CD14-positive monocyte (primary cell): ENCODE measurements around the gene PANX1. TPM values are rescaled to one million over a fixed set of nuclear protein-coding genes. Genes with fewer than 3 reads are reported as not detected.
A peak's percentile ranks its signal among the peaks of the same experiment; 100 is the strongest.

Source experiments
- DNase-seq, 3 donors: peaks; one replicate each; pipeline ENCODE4 v3.0.0-alpha.2; 2011 to 2022
- H2AFZ ChIP-seq: 2 replicates; pipeline ENCODE4 v1.6.0; 2012; ENCODE audit warnings: mild to moderate bottlenecking, low read depth, low read length, inconsistent platforms; ENCODE audit not compliant: insufficient read depth, poor library complexity, severe bottlenecking
- H3K27ac ChIP-seq, 2 donors: 1 replicate in 1 of 2; 2 replicates in 1 of 2; pipeline ENCODE4 v1.5.1; 2012 to 2013; ENCODE audit warnings: low read length in 2 of 2, control low read depth in 1 of 2, inconsistent platforms in 1 of 2, low read depth in 1 of 2, mild to moderate bottlenecking in 1 of 2
- H3K27me3 ChIP-seq, 2 donors: one replicate each; pipeline versions ENCODE4 v1.6.0 to v1.6.1; 2011 to 2013; ENCODE audit warnings: low read length in 2 of 2; ENCODE audit not compliant: control insufficient read depth in 2 of 2, insufficient read depth in 2 of 2
- H3K36me3 ChIP-seq, 2 donors: replicated peaks in 1 of 2; 1 replicate in 1 of 2; 2 replicates in 1 of 2; pipeline versions ENCODE4 v1.5.1 to v1.6.1; 2012 to 2013; ENCODE audit warnings: low read length in 2 of 2, control low read depth in 1 of 2, inconsistent platforms in 1 of 2, mild to moderate bottlenecking in 1 of 2; ENCODE audit not compliant: insufficient read depth in 2 of 2, control insufficient read depth in 1 of 2
- H3K4me1 ChIP-seq, 2 donors: 1 replicate in 1 of 2; 2 replicates in 1 of 2; pipeline versions ENCODE4 v1.5.1 to v1.6.1; 2012 to 2013; ENCODE audit warnings: low read length in 2 of 2, control low read depth in 1 of 2, inconsistent platforms in 1 of 2, mild to moderate bottlenecking in 1 of 2, moderate library complexity in 1 of 2; ENCODE audit not compliant: insufficient read depth in 2 of 2, control insufficient read depth in 1 of 2
- H3K4me2 ChIP-seq: replicated peaks from 2 replicates; pipeline ENCODE3; 2012; ENCODE audit warnings: low read length, moderate library complexity, mild to moderate bottlenecking; ENCODE audit not compliant: poor library complexity, severe bottlenecking; ENCODE audit errors: extremely low read depth
- H3K4me3 ChIP-seq, 3 experiments: fragments of 200-600 bp in 1 of 3; sonication (generic) in 1 of 3; replicated peaks in 1 of 3; 1 replicate in 2 of 3; 2 replicates in 1 of 3; pipeline ENCODE4 v1.5.1; 2011 to 2013; ENCODE audit warnings: low read length in 3 of 3, mild to moderate bottlenecking in 3 of 3, control low read depth in 2 of 3, low read depth in 2 of 3, inconsistent platforms in 1 of 3, moderate library complexity in 1 of 3
- H3K79me2 ChIP-seq: 2 replicates; pipeline ENCODE4 v1.6.0; 2012; ENCODE audit warnings: mild to moderate bottlenecking, control low read depth, inconsistent platforms, low read length, moderate library complexity; ENCODE audit not compliant: insufficient read depth
- H3K9ac ChIP-seq: 2 replicates; pipeline ENCODE4 v1.6.0; 2017; ENCODE audit warnings: low read length, mild to moderate bottlenecking; ENCODE audit not compliant: insufficient read depth, poor library complexity, severe bottlenecking
- H3K9me3 ChIP-seq, 2 donors: replicated peaks in 1 of 2; 1 replicate in 1 of 2; 2 replicates in 1 of 2; pipeline versions ENCODE4 v1.5.1 to v1.6.1; 2012 to 2013; ENCODE audit warnings: low read length in 2 of 2, control low read depth in 1 of 2; ENCODE audit not compliant: control insufficient read depth in 1 of 2, insufficient read depth in 1 of 2
- H4K20me1 ChIP-seq: 2 replicates; pipeline ENCODE4 v1.6.0; 2012; ENCODE audit warnings: mild to moderate bottlenecking, low read length, control low read depth, moderate library complexity; ENCODE audit not compliant: insufficient read depth
- H3K27ac Mint-ChIP-seq, 7 donors: one replicate each; pipeline ENCODE4 v1.8.0; 2020; ENCODE audit warnings: mild to moderate bottlenecking in 7 of 7, mixed read lengths in 7 of 7, moderate library complexity in 6 of 7, inconsistent platforms in 2 of 7
- H3K27me3 Mint-ChIP-seq, 3 donors: one replicate each; pipeline ENCODE4 v1.8.0; 2021 to 2022; ENCODE audit warnings: low read depth in 3 of 3, mild to moderate bottlenecking in 3 of 3, mixed read lengths in 3 of 3, moderate library complexity in 3 of 3, inconsistent platforms in 1 of 3
- H3K36me3 Mint-ChIP-seq, 2 donors: one replicate each; pipeline ENCODE4 v1.8.0; 2020; ENCODE audit warnings: mixed read lengths in 2 of 2, inconsistent platforms in 1 of 2, mild to moderate bottlenecking in 1 of 2
- H3K4me1 Mint-ChIP-seq: one replicate; pipeline ENCODE4 v1.8.0; 2020; ENCODE audit warnings: mild to moderate bottlenecking, mixed read lengths
- H3K4me3 Mint-ChIP-seq, 2 donors: one replicate each; pipeline ENCODE4 v1.8.0; 2020; ENCODE audit warnings: mild to moderate bottlenecking in 2 of 2, mixed read lengths in 2 of 2, moderate library complexity in 1 of 2
- H3K9me3 Mint-ChIP-seq, 7 donors: one replicate each; pipeline ENCODE4 v1.8.0; 2020 to 2022; ENCODE audit warnings: mixed read lengths in 7 of 7, mild to moderate bottlenecking in 6 of 7, moderate library complexity in 6 of 7, inconsistent platforms in 2 of 7
- WGBS: methylation state at CpG from one replicate; pipeline ENCODE4 v1.1.5; 2013; ENCODE audit warnings: missing lambda C conversion rate; ENCODE audit not compliant: insufficient coverage; 5-methylcytosine and 5-hydroxymethylcytosine counted together
- intact Hi-C, 2 donors: fragments of 100-400 bp; cut with micrococcal nuclease; formaldehyde crosslinking; loops; one replicate each; pipeline versions ENCODE4 v1.15.0 to v1.15.1; 2023
- polyA plus RNA-seq, 3 donors: library from polyadenylated mRNA; depleted of rRNA in 1 of 3; unstranded in 2 of 3; stranded (reverse) in 1 of 3; fragments of 300-500 nt in 2 of 3; fragments of >200 nt in 1 of 3; fragmentation: Illumina TruSeq in 2 of 3; gene quantifications; 1 replicate in 2 of 3; 2 replicates in 1 of 3; pipeline ENCODE4 v1.2.3, GENCODE V29; 2012 to 2021
- TF ChIP-seq, protein P1 (sequence below): fragments of 200-600 bp; IDR thresholded peaks from one replicate; pipeline ENCODE4 v1.8.0; 2022; ENCODE audit warnings: antibody characterized with exemption, mild to moderate bottlenecking

Gene PANX1
- polyA plus RNA-seq, 3 donors = 6.9 to 15.7 (median 12.7) TPM

DNA sequence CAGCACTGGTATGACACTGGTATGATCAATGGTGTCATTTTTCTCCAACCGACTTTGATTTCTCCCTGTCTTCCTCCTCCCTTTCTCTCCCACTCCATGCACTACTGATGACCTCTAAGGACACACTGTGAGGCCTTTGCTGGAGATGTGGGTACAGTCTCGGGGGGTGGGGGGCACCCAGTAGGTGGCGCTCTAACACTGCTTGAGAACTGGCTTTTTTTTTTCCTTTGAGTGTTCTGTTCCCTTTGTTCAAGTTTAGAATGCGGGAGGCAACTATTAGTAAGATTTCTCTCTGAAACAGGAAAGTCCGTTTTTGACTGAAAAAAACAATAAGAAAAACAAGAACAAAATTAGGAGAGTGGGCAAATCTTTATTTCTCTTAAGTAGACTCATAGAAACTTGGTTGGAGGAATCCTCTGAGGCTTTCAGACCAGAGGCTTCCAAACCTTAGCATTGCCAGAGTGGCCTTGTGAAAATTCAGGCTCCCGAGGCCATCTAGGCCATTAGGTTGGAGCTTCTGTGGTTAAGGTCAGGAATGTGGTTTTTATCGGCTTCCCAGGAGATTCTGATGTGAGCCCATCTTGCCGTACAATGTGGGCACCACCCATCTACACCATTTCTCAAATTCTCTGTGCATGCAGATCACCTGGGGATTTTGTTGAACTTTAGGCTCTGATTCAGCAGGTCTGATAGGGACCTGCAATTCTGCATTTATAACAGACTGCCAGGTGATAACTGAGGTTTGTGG lies 43.2 kb downstream of the PANX1 start:
- DNase-seq = peak in 1 of 3 donors; percentile 30
- Histone ChIP-seq H3K36me3 (peaks cover 6 to 41% of the 10 kb centered on the region in 2 donors), H3K27ac (no peak overlapping the region), H3K4me2 (no peak overlapping the region), H3K4me1 (peaks cover 0 to 5% of the 10 kb centered on the region in 2 donors), H2AFZ (no peak overlapping the region), H4K20me1 (peaks cover 96% of the 10 kb centered on the region), H3K4me3 (no peak overlapping the region), H3K79me2 (peaks cover 24% of the 10 kb centered on the region), H3K9ac (no peak overlapping the region), H3K9me3 (no peaks in the 10 kb centered on the region), H3K27me3 (no peaks in the 10 kb centered on the region)
- H3K36me3 Mint-ChIP-seq = peaks cover 15 to 32% of the 10 kb centered on the region in 2 donors
- no peak overlapping the region for H3K4me3 Mint-ChIP-seq
- intact Hi-C loops = no loop called here
- H3K27ac Mint-ChIP-seq = no peak overlapping the region
- no CpG with 5 or more reads among the region's 8 CpGs for WGBS
- no peaks in the 10 kb centered on the region for H3K9me3 Mint-ChIP-seq
- H3K27me3 Mint-ChIP-seq = peaks cover 0 to 2% (median 0%) of the 10 kb centered on the region in 3 donors
- TF ChIP-seq, protein P1, sequence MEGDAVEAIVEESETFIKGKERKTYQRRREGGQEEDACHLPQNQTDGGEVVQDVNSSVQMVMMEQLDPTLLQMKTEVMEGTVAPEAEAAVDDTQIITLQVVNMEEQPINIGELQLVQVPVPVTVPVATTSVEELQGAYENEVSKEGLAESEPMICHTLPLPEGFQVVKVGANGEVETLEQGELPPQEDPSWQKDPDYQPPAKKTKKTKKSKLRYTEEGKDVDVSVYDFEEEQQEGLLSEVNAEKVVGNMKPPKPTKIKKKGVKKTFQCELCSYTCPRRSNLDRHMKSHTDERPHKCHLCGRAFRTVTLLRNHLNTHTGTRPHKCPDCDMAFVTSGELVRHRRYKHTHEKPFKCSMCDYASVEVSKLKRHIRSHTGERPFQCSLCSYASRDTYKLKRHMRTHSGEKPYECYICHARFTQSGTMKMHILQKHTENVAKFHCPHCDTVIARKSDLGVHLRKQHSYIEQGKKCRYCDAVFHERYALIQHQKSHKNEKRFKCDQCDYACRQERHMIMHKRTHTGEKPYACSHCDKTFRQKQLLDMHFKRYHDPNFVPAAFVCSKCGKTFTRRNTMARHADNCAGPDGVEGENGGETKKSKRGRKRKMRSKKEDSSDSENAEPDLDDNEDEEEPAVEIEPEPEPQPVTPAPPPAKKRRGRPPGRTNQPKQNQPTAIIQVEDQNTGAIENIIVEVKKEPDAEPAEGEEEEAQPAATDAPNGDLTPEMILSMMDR = peak; percentile 61
- peaks cover 6% of the 10 kb centered on the region for H3K4me1 Mint-ChIP-seq

DNA sequence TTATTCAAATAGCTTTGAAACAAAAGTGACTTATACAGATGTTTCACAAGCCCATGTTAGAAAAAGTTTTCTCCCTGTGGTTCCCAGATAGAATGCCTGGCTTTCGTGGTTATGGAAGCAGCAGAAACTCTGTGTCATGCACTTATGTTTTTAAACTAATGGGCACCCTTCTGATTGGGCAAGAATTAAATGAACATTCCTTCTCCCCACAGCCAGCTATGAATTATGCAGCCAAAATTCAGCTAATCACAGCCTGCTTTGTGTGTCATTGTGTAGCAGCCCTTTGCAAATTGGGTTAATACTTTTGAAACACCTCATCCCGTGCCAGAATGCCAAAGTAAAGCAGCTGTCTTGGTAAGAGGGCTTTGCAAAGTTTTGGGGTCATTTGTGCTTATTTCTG lies 46.9 kb downstream of the PANX1 start:
- H3K27me3 Mint-ChIP-seq = peaks cover 0 to 2% (median 0%) of the 10 kb centered on the region in 3 donors
- no peak for DNase-seq
- Histone ChIP-seq H3K27me3 (no peaks in the 10 kb centered on the region), H3K4me2 (no peak overlapping the region), H3K27ac (no peak overlapping the region), H3K36me3 (peaks cover 29 to 61% of the 10 kb centered on the region in 2 donors), H4K20me1 (peaks cover 71% of the 10 kb centered on the region), H3K9ac (no peak overlapping the region), H2AFZ (no peak overlapping the region), H3K4me3 (no peak overlapping the region), H3K9me3 (no peaks in the 10 kb centered on the region), H3K4me1 (no peaks in the 10 kb centered on the region), H3K79me2 (peaks cover 12% of the 10 kb centered on the region)
- peaks cover 0 to 3% (median 0%) of the 10 kb centered on the region in 7 donors for H3K9me3 Mint-ChIP-seq
- intact Hi-C loops = no loop called here
- H3K27ac Mint-ChIP-seq = no peak overlapping the region
- H3K36me3 Mint-ChIP-seq = peaks cover 37 to 49% of the 10 kb centered on the region in 2 donors
- no peak overlapping the region for H3K4me3 Mint-ChIP-seq
- WGBS = 84% methylated on average over 2 of the region's 2 CpGs
- TF ChIP-seq, protein P1 = no peak
- no peaks in the 10 kb centered on the region for H3K4me1 Mint-ChIP-seq
